Adrenal gland (tissue), 12 donors: Measurements from ENCODE around the gene TTC39B. TPM values are rescaled to one million over a fixed set of nuclear protein-coding genes. Genes with fewer than 3 reads are reported as not detected.

Source experiments
- DNase-seq, 7 donors: peaks; one replicate each; pipeline ENCODE4 v3.0.0-alpha.2; 2019 to 2020
- H3K27ac ChIP-seq, 5 donors: fragments of 200-600 bp; sonication (generic) in 4 of 5; 1 replicate in 3 of 5; 2 replicates in 2 of 5; pipeline versions ENCODE4 v1.5.1 to v1.8.0; 2016 to 2020; ENCODE audit warnings: mild to moderate bottlenecking in 1 of 5
- H3K27me3 ChIP-seq: fragments of 200-600 bp; 2 replicates; pipeline ENCODE4 v1.8.0; 2021
- H3K36me3 ChIP-seq, 2 donors: fragments of 200-600 bp; replicated peaks in 1 of 2; 1 replicate in 1 of 2; 2 replicates in 1 of 2; pipeline versions ENCODE4 v1.5.1 to v1.8.0; 2018 to 2022
- H3K4me1 ChIP-seq, 2 donors: fragments of 200-600 bp; replicated peaks in 1 of 2; 1 replicate in 1 of 2; 2 replicates in 1 of 2; pipeline versions ENCODE4 v1.5.1 to v1.8.0; 2018 to 2021
- H3K4me3 ChIP-seq, 4 donors: fragments of 200-600 bp; sonication (generic) in 3 of 4; one replicate each; pipeline ENCODE4 v1.5.1; 2016 to 2018
- H3K9me3 ChIP-seq, 3 donors: fragments of 200-600 bp; sonication (generic) in 1 of 3; replicated peaks in 1 of 3; 1 replicate in 2 of 3; 2 replicates in 1 of 3; pipeline versions ENCODE4 v1.5.1 to v1.8.0; 2016 to 2021
- CTCF ChIP-seq, 6 experiments: fragments of 450-650 bp in 4 of 6; fragments of 200-600 bp in 2 of 6; sonication (generic) in 1 of 6; IDR thresholded peaks; 1 replicate in 5 of 6; 2 replicates in 1 of 6; pipeline versions ENCODE4 v1.5.1 to v1.8.0; 2016 to 2021; ENCODE audit warnings: antibody characterized with exemption in 6 of 6, mild to moderate bottlenecking in 2 of 6, moderate library complexity in 1 of 6
- POLR2A ChIP-seq, 2 donors: fragments of 450-650 bp; IDR thresholded peaks; one replicate each; pipeline ENCODE4 v1.6.1; 2017; ENCODE audit warnings: antibody characterized with exemption in 2 of 2, mild to moderate bottlenecking in 2 of 2, moderate library complexity in 1 of 2
- WGBS, 4 donors: extraction: QIAGEN DNeasy Blood & Tissue Kit in 2 of 4; methylation state at CpG; one replicate each; pipeline versions ENCODE4 v1.1.5 to v1.1.7; 2013 to 2017; 5-methylcytosine and 5-hydroxymethylcytosine counted together
- intact Hi-C, 2 donors: fragments of 100-400 bp; cut with DNase I; formaldehyde crosslinking; loops; one replicate each; pipeline versions ENCODE4 v1.14.1 to v1.15.0; 2022 to 2023
- polyA plus RNA-seq, 3 donors: library from polyadenylated mRNA; stranded (reverse); fragments of 200-250 nt in 2 of 3; fragments of 350-450 nt in 1 of 3; fragmentation: Illumina TruSeq in 1 of 3; extraction: RNeasy Lipid Tissue Mini Kit (QIAGEN cat#74804) in 1 of 3; gene quantifications; one replicate each; pipeline ENCODE4 v1.2.3, GENCODE V29; 2013 to 2014
- total RNA-seq, 9 donors: library from RNA; depleted of rRNA in 4 of 9; stranded (reverse); fragments of >200 nt in 4 of 9; fragments of 120-200 nt in 1 of 9; fragmentation: NEBNext Ultra II Directional in 1 of 9; extraction: Animal tissue kit (Norgen Biotek cat#: 25700) in 1 of 9; gene quantifications; one replicate each; pipeline versions ENCODE4 v1.1.0 to v1.2.4, GENCODE V29; 2013 to 2023
- donor health status: healthy with polysubstance abuse.
- donor health status: Bipolar disorder and iron deficiency.
- donor health status: DM: yes; HTN: yes; CAD: no.
- donor health status: DM: no; HTN: no; CAD: no.
- donor health status: DM: no; HTN: no; CAD: no.
- donor health status: DM: yes; HTN: yes; CAD: no.

The TTC39B gene
- total and polyA plus RNA-seq, 12 donors = 3.7 to 14.4 (median 9.5) TPM

GRCh38 chr9:15278839-15279238, 28.2 kb downstream of the TTC39B start:
- H3K9me3 ChIP-seq = no peaks in the 10 kb centered on the region
- H3K27ac ChIP-seq = no peak overlapping the region
- H3K4me1 ChIP-seq = peaks cover 5 to 6% of the 10 kb centered on the region in 2 donors
- intact Hi-C loops = loop anchor here in 1 of 2 donors (10.0 kb wide), 1 partner anchor 54 kb away; no protein-coding TSS in a partner anchor
- H3K4me3 ChIP-seq = no peak overlapping the region
- no peaks in the 10 kb centered on the region for H3K36me3 ChIP-seq
- DNase-seq = no peak
- no peaks in the 10 kb centered on the region for H3K27me3 ChIP-seq
- TF ChIP-seq POLR2A (IDR thresholded peaks at IDR 0.05) = no peak
- TF ChIP-seq CTCF (IDR thresholded peaks at IDR 0.05) = no peak

- DNase-seq = no peak
- Histone ChIP-seq H3K4me1 (peaks cover 5 to 6% of the 10 kb centered on the region in 2 donors), H3K27ac (no peak overlapping the region), H3K27me3 (no peaks in the 10 kb centered on the region), H3K36me3 (no peaks in the 10 kb centered on the region), H3K9me3 (no peaks in the 10 kb centered on the region), H3K4me3 (no peak overlapping the region)
- 37 to 51% (median 39%) methylated on average over 2 of the region's 2 CpGs for WGBS, 4 donors
- intact Hi-C loops = loop anchor here in 1 of 2 donors (10.0 kb wide), 1 partner anchor 53 kb away; no protein-coding TSS in a partner anchor
- TF ChIP-seq POLR2A (IDR thresholded peaks at IDR 0.05) (no peak), CTCF (IDR thresholded peaks at IDR 0.05) (no peak)
Measured at GRCh38 chr9:15278091-15278687, 28.8 kb downstream of the TTC39B start.

- intact Hi-C loops = loop anchor here in 1 of 2 donors (10.0 kb wide), 1 partner anchor 53 kb away; no protein-coding TSS in a partner anchor
- Histone ChIP-seq H3K36me3 (no peaks in the 10 kb centered on the region), H3K27me3 (no peaks in the 10 kb centered on the region), H3K4me3 (no peak overlapping the region), H3K27ac (peak overlapping the region in 1 of 5 donors; percentile 2), H3K9me3 (no peaks in the 10 kb centered on the region), H3K4me1 (peaks cover 5 to 6% of the 10 kb centered on the region in 2 donors)
- TF ChIP-seq CTCF (IDR thresholded peaks at IDR 0.05) = peak in 5 of 6 experiments; percentile 15 to 58 (median 47)
- no peak for TF ChIP-seq POLR2A (IDR thresholded peaks at IDR 0.05)
- peak in 6 of 7 donors; percentile 29 to 64 (median 51) for DNase-seq
- WGBS, 4 donors = 35 to 44% (median 39%) methylated on average over 9 of the region's 9 CpGs
Measured at GRCh38 chr9:15277400-15278090, 29.5 kb downstream of the TTC39B start.

GRCh38 chr9:15276328-15276938, 30.6 kb downstream of the TTC39B start:
- 77 to 92% (median 90%) methylated on average over 4 of the region's 4 CpGs for WGBS, 4 donors
- DNase-seq = no peak
- TF ChIP-seq POLR2A (IDR thresholded peaks at IDR 0.05) (no peak), CTCF (IDR thresholded peaks at IDR 0.05) (no peak)
- H3K27me3 ChIP-seq = no peaks in the 10 kb centered on the region
- H3K36me3 ChIP-seq = no peaks in the 10 kb centered on the region
- intact Hi-C loops = loop anchor here in 1 of 2 donors (10.0 kb wide), 1 partner anchor 52 kb away; no protein-coding TSS in a partner anchor
- H3K27ac ChIP-seq = no peak overlapping the region
- no peak overlapping the region for H3K4me3 ChIP-seq
- H3K9me3 ChIP-seq = no peaks in the 10 kb centered on the region
- H3K4me1 ChIP-seq = peaks cover 5 to 6% of the 10 kb centered on the region in 2 donors
